22Rv1 (cell line): ENCODE data around the gene TXNDC15.

ENCODE experiments used
- ZFX ChIP-seq: fragments of 450-650 bp; IDR thresholded peaks from 2 replicates; pipeline ENCODE4 v1.6.1; 2017; ENCODE audit warnings: antibody characterized with exemption, borderline replicate concordance
- TF ChIP-seq, protein P1 (sequence below): fragments of 450-650 bp; IDR thresholded peaks from 2 replicates; pipeline ENCODE4 v1.5.1; 2017; ENCODE audit warnings: mild to moderate bottlenecking

- TF ChIP-seq, protein P1, sequence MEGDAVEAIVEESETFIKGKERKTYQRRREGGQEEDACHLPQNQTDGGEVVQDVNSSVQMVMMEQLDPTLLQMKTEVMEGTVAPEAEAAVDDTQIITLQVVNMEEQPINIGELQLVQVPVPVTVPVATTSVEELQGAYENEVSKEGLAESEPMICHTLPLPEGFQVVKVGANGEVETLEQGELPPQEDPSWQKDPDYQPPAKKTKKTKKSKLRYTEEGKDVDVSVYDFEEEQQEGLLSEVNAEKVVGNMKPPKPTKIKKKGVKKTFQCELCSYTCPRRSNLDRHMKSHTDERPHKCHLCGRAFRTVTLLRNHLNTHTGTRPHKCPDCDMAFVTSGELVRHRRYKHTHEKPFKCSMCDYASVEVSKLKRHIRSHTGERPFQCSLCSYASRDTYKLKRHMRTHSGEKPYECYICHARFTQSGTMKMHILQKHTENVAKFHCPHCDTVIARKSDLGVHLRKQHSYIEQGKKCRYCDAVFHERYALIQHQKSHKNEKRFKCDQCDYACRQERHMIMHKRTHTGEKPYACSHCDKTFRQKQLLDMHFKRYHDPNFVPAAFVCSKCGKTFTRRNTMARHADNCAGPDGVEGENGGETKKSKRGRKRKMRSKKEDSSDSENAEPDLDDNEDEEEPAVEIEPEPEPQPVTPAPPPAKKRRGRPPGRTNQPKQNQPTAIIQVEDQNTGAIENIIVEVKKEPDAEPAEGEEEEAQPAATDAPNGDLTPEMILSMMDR: no peak
- no peak for TF ChIP-seq ZFX
These were observed 15.2 kb downstream of the TXNDC15 start for GRCh38 chr5:134889335-134889734.
